GM18951 (cell line): ENCODE results near the gene GNAS.

Source experiments
- POLR2A ChIP-seq: IDR thresholded peaks from 4 replicates; pipeline ENCODE4 v1.6.1; 2011; ENCODE audit warnings: mild to moderate bottlenecking; ENCODE audit not compliant: insufficient read length, insufficient read depth; ENCODE audit errors: extremely low read depth
- in situ Hi-C: fragments of 300-500 bp; cut with MboI; formaldehyde crosslinking; loops from one replicate; pipeline ENCODE4 v1.12.0; 2022; ENCODE audit warnings: low sequenced_read_pairs, mixed read lengths, inconsistent platforms; ENCODE audit not compliant: unreplicated experiment

Gene GNAS

DNA sequence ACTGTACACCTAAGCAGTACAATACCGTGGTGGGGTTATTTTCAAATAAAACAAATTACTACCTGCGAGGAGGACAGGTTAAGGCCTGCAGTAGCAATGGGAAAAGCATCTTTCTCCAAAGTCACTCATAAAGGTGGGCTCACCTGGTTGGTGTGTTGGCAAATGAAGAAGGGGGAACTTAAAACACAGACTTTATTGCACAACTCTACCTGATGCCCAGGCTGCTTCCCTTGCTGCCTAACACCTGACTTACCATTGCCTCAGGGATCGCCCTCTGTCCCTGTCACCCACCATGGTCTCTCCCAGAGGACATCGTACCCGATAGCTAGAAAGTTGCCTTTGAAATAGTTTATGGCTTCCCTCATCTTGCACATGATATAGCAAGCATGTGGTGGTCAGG is 53.6 kb downstream of the GNAS start:
- TF ChIP-seq POLR2A, result no peak
- in situ Hi-C loops, result loop anchor here (10.0 kb wide), 1 partner anchor 79 kb away; the partner anchor contains the start of gene NELFCD

DNA sequence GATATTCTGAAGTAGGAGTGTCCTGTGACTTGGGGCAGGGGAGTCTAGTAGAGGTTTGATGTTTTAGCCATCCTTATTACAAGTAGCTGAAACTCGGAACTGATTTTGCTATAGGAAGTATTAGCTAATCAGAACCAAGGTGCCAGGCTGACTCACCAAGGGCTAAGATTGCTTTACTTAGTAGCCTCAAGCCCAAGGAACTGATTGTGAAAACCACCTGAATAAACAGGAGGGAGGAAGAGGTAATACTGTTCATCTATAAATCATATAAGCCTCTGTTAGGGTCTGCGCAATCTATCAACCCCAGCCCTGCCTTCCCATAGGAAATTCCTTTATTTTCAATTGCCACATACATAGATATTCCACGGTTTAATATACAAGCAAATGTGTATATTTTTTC is 54.4 kb downstream of the GNAS start:
- in situ Hi-C loops, result loop anchor here (10.0 kb wide), 1 partner anchor 78 kb away; the partner anchor contains the start of gene NELFCD

DNA sequence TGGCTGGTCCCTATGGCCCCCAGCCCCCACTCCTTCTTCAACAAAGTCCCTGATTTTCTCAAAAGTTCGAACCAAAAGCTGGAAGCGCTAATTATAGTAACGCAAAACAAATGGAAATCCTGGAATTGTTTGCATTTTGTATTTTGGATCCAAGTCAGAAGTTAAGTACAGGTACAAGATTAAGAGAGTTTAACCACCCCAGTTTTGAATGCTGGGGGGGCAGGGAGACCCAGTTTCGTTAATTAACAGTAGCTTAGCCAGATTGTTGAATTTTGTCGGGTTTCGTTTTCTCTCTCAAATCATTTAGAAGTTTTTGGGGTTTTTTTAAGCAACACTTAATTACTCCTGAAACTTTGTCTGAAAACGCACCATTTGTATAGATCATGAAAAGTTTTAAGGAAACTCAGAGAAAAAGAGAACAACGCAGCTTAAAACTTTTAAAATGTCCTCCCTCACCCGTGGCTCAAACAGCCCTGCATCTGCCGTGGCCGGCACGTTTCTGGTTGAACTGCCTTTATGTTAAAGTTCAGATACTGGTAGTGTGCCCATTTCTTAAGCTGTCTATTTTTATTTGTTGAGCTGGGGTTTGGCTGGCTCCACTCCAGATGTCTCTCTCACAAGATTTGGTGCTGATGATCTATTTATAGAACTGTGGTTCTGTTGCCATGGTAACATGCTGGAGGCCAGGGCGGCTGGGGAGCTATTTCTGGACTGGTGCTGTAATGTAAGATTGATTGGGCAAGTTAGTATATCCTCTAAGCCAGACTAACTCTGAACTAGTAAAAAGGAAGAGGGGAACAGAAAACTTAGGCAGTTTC is 55.0 kb downstream of the GNAS start:
- peak; percentile 33 for TF ChIP-seq POLR2A
- in situ Hi-C loops, result loop anchor here (10.0 kb wide), 1 partner anchor 77 kb away; the partner anchor contains the start of gene NELFCD

More for the DNA sequence above, 54.4 kb downstream of the GNAS start:
- TF ChIP-seq POLR2A, result no peak

DNA sequence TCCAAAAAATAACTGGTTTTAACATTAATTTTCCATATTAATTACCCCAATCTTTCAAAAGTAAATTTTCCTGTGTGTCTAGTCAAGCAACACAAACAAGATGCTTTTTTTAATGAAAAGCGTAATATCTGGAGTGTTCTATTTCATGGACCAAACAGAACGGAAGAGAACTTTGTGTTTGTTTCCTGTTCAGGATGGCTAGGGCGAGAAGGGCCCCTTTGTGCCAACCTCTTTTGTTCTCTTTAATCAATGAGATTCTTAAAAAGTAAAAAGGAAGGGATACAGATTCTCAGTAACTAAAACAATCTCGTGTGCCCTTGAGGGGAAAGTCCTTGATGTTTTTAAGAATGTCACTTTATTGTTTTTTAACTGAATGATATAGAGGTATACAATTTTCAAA is 55.7 kb downstream of the GNAS start:
- in situ Hi-C loops, result loop anchor here (10.0 kb wide), 1 partner anchor 77 kb away; the partner anchor contains the start of gene NELFCD
- no peak for TF ChIP-seq POLR2A

DNA sequence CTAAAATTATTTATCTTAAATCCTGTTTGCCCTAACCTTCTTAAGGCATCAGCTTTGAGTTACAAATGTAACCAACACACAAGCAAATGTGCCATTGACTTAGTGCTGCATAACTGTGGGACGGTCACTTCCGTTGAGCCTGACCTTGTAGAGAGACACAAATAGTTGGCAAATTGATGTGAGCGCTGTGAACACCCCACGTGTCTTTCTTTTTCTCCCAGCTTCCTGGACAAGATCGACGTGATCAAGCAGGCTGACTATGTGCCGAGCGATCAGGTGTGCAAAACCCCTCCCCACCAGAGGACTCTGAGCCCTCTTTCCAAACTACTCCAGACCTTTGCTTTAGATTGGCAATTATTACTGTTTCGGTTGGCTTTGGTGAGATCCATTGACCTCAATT is 56.4 kb downstream of the GNAS start:
- in situ Hi-C loops, result loop anchor here (10.0 kb wide), 1 partner anchor 76 kb away; the partner anchor contains the start of gene NELFCD
- TF ChIP-seq POLR2A, result peak; percentile 27

DNA sequence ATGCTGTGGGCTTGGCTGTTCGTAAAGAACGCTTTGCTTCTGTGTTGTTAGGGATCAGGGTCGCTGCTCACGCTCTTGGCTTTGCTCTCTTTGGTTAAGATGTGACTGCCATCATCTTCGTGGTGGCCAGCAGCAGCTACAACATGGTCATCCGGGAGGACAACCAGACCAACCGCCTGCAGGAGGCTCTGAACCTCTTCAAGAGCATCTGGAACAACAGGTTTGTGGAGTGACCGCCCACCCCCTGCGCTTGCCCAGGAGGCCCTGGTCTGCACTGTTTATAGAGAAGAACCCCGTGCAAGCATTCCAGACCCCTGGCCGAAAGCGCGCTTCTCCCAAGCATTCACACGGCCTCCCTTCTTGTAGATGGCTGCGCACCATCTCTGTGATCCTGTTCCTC is 57.1 kb downstream of the GNAS start:
- no peak for TF ChIP-seq POLR2A
- in situ Hi-C loops, result loop anchor here (10.0 kb wide), 1 partner anchor 75 kb away; the partner anchor contains the start of gene NELFCD

DNA sequence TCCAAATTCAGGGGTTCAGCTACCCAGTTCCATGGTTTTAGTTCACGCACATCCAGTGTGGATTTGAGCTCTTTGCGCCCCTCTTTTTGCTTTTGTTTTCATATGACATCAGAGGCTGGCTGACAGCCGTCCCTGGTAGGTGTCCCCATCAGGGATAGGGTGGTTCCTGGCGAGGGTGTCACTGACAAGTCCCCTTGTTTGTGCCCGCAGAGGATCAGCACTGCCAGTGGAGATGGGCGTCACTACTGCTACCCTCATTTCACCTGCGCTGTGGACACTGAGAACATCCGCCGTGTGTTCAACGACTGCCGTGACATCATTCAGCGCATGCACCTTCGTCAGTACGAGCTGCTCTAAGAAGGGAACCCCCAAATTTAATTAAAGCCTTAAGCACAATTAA is 58.0 kb downstream of the GNAS start:
- in situ Hi-C loops, result no loop called here
- no peak for TF ChIP-seq POLR2A

DNA sequence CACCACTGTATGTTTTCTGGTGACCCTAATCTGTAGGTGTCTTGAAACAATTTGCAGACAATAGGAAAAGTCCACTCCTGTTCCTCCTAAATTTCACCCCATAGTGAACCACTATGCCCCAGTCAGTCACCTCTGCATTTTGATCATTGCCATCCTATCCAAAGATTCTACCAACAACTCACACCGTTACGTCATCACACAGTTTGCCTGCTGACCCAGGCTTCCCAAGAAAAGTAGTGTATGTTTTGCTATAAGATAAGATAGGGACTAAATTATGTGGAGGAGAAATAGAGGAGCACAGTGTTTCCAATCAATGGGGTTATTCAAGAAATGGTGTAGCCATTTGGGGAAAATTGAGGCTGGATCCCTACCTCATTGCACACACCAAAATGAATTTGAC is 58.8 kb downstream of the GNAS start:
- no peak for TF ChIP-seq POLR2A
- in situ Hi-C loops, result no loop called here

DNA sequence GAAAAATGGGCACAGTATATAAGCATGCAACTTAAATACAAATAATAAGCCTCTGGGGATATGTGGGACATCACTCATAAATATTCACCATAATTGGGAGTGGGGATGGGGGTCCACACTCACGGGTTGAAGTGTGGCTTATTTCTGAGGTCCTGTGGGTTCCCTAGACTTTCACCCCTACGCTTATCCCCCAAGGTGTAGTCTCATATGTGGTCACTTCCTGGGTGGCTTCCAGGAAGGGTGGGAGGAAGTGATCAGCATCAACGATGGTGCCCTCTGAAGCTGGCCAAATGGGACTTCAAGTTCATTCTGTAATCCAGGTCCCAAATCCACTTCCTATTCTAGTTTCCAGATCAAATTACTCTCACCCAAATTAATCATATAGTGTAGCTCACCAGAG is 59.5 kb downstream of the GNAS start:
- in situ Hi-C loops, result no loop called here
- TF ChIP-seq POLR2A, result peak; percentile 27

DNA sequence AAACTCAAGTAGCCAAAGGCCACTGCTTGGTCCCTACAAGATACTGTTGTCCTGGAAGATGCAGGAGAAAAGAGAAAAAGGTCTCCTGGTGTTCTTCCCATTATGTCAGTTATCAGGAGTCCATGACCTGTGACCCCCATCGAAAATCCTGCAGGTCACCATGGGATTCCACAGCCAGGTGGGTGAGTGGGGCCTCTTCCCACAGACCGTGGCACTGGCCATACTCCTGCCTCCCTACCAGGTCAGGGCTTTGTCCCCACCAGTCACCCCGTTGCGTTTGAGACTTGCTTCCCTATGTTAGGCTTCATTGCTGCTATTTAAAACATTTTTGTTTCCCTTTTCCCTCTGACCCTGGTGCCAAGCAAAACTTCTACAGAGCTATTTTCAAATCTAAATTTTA is 60.6 kb downstream of the GNAS start:
- in situ Hi-C loops, result no loop called here
- no peak for TF ChIP-seq POLR2A

DNA sequence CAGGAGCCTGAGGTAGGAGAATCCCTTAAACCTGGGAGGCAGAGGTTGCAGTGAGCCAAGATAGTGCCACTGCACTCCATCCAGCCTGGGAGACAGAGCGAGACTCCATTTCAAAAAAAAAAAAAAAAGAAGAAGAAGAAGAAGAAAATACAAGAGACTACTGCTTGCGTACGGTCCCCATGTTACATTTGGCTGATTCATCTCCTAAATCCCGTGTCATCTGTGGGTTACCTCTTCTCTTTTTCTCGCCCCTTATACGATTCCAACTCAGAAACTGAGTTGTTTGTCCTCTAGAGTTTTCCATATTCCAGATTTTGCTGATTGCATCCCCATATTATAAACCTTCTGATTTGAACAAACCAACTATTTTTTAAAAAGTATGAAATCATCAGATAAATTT is 66.1 kb downstream of the GNAS start:
- TF ChIP-seq POLR2A, result no peak
- in situ Hi-C loops, result no loop called here

DNA sequence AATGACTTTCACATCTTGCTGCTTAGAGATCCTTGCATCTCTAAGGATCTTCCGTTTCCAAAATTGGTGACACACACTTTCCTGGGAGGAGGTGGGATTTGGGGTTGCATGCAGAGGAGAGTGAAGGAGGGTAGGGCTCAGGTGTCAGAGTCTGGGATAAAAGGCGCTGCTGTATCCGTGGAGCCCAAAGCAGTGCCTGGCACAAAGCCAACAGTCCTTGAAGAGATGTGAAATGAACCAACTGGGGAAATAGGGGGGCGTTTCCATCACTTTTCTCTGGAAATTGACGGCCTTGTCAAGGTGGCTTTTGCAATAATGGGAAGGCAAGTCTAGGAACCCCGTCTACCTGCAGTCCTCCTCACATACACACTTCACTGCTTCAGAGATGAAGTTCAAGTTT is 69.0 kb downstream of the GNAS start:
- in situ Hi-C loops, result no loop called here
- TF ChIP-seq POLR2A, result no peak

DNA sequence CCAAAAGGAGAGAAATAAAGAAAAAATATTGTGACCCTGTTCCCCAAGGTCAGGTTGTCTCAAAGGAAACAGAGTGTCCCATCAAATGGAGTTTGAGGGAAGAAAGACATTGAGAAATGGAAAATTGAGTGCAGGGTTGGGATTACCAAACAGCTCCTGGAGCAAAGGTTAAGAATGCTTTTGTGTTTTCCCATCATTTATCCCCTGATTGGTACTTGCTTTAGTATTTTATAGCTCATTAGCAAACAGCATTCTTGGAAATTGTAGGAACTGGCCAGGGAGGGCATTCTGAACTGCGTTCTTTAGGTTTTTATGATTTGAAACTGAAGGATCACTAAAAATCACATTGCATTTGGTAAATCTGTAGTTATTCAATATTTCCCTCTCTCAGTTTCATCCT is 69.5 kb downstream of the GNAS start:
- no peak for TF ChIP-seq POLR2A
- in situ Hi-C loops, result no loop called here

DNA sequence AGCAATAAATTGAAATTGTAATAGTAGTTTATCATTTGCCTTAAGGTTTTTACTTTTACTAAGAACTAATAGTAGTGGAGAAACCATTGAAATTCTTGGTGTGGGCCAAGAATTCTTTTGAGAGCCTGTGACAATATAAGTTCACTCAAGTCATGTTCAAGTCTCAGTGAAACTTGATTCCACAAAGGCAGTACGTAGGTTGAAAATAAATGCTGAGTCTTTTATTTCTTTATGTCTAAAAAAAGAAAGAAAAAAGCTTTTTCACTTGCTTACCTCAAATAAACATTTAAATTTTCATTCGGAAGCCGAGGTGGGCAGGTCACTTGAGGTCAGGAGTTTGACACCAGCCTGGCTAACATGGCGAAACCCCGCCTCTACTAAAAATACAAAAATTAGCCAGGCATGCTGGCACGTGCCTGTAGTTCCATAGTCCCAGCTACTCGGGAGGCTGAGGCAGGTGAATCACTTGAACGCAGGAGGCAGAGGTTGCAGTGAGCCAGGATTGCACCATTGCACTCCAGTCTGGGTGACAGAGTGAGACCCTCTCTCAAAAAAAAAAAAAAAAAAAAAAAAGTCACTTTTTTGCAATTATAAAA is 70.7 kb downstream of the GNAS start:
- no peak for TF ChIP-seq POLR2A
- in situ Hi-C loops, result no loop called here

DNA sequence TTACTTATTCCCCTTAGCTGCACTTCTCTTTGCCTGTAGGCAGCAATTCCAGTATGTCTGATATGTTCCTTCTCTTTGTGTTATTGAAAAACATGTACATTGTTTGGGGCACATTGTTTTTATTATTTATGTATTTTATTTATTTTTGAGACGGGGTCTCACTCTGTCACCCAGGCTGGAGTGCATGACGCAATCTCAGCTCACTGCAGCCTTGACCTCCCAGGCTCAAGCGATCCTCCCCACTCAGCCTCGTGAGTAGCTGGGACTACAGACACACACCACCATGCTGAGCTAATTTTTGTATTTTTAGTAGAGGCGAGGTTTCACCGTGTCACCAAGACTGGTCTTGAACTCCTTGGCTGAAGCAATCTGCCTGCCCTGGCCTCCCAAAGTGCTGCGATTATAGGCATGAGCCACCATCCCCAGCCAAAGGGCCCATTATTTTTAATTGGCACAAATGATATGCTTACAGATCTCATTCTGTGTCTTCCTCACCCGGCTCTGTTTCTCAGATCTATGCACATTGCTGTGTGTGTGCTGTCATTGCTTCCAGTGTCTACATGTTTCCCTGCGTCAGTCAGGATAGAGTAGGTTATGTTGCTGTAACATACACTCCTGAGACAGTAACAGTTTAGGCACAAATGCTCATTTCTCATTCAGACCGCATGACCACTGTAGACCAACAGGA is 74.4 kb downstream of the GNAS start:
- in situ Hi-C loops, result no loop called here
- TF ChIP-seq POLR2A, result no peak
